HEK293 (cell line): ENCODE results near the gene CPA2.

Source experiments
- ZNF311 ChIP-seq: fragments of 450-650 bp; formaldehyde crosslinking; IDR thresholded peaks from 2 replicates; pipeline ENCODE4 v1.5.1; 2017; ENCODE audit warnings: missing biosample characterization, missing genetic modification characterization, borderline replicate concordance
- TF ChIP-seq, protein P1 (sequence below): fragments of 450-650 bp; formaldehyde crosslinking; IDR thresholded peaks from 2 replicates; pipeline ENCODE4 v1.5.1; 2016; ENCODE audit warnings: missing biosample characterization, missing genetic modification characterization

DNA sequence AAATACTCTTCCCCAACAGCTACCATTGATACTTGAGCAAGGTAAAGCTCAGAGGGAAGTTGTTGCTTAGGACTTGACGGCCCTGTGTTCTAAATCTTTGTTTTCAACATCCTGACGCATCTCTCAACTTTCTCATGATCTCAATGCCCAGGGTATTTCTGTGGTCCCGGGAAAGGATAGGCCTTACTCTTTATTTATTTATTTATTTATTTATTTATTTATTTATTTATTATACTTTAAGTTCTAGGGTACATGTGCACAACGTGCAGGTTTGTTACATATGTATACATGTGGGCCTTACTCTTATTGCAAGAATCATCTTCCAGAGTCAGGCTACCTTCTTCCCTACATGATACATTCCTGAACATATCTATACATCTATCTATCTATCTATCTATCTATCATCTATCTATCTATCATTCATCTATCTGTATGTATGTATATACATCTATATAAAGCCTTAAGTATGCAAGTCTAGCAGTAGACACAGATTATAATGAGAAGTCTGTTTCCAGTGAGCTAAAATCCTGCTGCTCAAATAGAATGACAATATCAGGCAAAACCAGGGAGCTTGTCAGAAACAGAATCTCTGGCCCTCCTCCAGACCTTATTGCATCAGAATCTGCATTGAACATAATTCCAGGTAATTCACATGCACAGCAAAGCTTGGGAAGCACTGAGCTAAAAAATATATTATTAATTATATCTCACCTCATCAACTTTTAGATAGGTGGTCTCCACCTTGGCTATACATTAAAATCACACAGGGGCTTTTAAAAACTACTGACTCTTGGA, 65.8 kb downstream of the CPA2 start:
- no peak for TF ChIP-seq ZNF311 (tag by site-specific recombination)
- TF ChIP-seq, protein P1, sequence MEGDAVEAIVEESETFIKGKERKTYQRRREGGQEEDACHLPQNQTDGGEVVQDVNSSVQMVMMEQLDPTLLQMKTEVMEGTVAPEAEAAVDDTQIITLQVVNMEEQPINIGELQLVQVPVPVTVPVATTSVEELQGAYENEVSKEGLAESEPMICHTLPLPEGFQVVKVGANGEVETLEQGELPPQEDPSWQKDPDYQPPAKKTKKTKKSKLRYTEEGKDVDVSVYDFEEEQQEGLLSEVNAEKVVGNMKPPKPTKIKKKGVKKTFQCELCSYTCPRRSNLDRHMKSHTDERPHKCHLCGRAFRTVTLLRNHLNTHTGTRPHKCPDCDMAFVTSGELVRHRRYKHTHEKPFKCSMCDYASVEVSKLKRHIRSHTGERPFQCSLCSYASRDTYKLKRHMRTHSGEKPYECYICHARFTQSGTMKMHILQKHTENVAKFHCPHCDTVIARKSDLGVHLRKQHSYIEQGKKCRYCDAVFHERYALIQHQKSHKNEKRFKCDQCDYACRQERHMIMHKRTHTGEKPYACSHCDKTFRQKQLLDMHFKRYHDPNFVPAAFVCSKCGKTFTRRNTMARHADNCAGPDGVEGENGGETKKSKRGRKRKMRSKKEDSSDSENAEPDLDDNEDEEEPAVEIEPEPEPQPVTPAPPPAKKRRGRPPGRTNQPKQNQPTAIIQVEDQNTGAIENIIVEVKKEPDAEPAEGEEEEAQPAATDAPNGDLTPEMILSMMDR (tag by site-specific recombination), result no peak
